ENCODE data around the gene KCNMB3.

The KCNMB3 gene

GRCh38 chr3:179196098-179196497 is 54.8 kb downstream of the KCNMB3 start:
- Histone ChIP-seq H3K9me3 (ENCODE audit: low read depth, low read length) (no peaks in the 10 kb centered on the region), H3K4me3 (0 out of 2 replicates have a peak overlapping the region, but pooled peaks have one; percentile 11), H3K27ac (peak overlapping the region; percentile 57), H3K9ac (ENCODE audit: insufficient read length) (peak overlapping the region; percentile 21), H3K36me3 (ENCODE audit: insufficient read depth, low read length) (peaks cover 18% of the 10 kb centered on the region)
- no peak for TF ChIP-seq POLR2AphosphoS5 (IDR thresholded peaks at IDR 0.05; ENCODE audit: borderline replicate concordance, low read depth, low read length)
- TF ChIP-seq FOXP2 (optimal IDR thresholded peaks at IDR 0.05; ENCODE audit: control extremely low read depth, extremely low read length, insufficient read depth) = peak; percentile 55
- no peak for DNase-seq (ENCODE audit: low read depth, low spot score)

GRCh38 chr3:179194931-179195330 is 56.0 kb downstream of the KCNMB3 start:
- DNase-seq (ENCODE audit: low read depth, low spot score) = no peak
- no peaks in the 10 kb centered on the region for H3K9me3 ChIP-seq (ENCODE audit: low read depth, low read length)
- TF ChIP-seq EZH2 (IDR thresholded peaks at IDR 0.05) = no peak
- TF ChIP-seq POLR2AphosphoS5 (IDR thresholded peaks at IDR 0.05; ENCODE audit: borderline replicate concordance, low read depth, low read length) = no peak
- no peak for TF ChIP-seq FOXP2 (optimal IDR thresholded peaks at IDR 0.05; ENCODE audit: control extremely low read depth, extremely low read length, insufficient read depth)
- H3K36me3 ChIP-seq (ENCODE audit: insufficient read depth, low read length) = peaks cover 11% of the 10 kb centered on the region
- H3K4me3 ChIP-seq = no peak overlapping the region
- peak overlapping the region; percentile 6; the same call in 1 of the 2 replicates for H3K27ac ChIP-seq
- no peak overlapping the region for H3K9ac ChIP-seq (ENCODE audit: insufficient read length)

Measured in SK-N-MC (cell line).